MCF 10A (cell line): ENCODE results near the gene BNIP3. TPM values are rescaled to one million over a fixed set of nuclear protein-coding genes. Genes with fewer than 3 reads are reported as not detected.
"Not testable (repeated sequence)": the region's sequence is repeated elsewhere in the genome, so short reads cannot be mapped to it uniquely, and the experiment has no call there.

Experiments
- BruUV-seq: library from RNA; stranded (reverse); fragments of 400-500 nt; replicated peaks from 2 replicates; lab custom pipeline; 2021; lab: Mats Ljungman, UMichigan
- CTCF ChIA-PET: fragments of 300-600 bp; sonication (Branson Sonifier 250); formaldehyde crosslinking; extraction: SDS; loops from one replicate; lab custom pipeline; 2021; ENCODE audit warnings: antibody characterized with exemption, inconsistent platforms; lab: Yijun Ruan, JAX
- POLR2A ChIA-PET: fragments of 300-600, 350-650 bp; sonication (Branson Sonifier 250); formaldehyde crosslinking; extraction: SDS; loops from one replicate; lab custom pipeline; 2020; ENCODE audit warnings: antibody characterized with exemption, inconsistent platforms; lab: Yijun Ruan, JAX
- DNase-seq: peaks from one replicate; pipeline ENCODE4 v3.0.0-alpha.2; 2018; ENCODE audit not compliant: unreplicated experiment
- H3K27ac Mint-ChIP-seq: one replicate; pipeline ENCODE4 v1.8.0; 2022; ENCODE audit warnings: mild to moderate bottlenecking, low read depth, mixed read lengths; ENCODE audit not compliant: unreplicated experiment
- H3K27me3 Mint-ChIP-seq: one replicate; pipeline ENCODE4 v1.8.0; 2022; ENCODE audit warnings: mixed read lengths; ENCODE audit not compliant: insufficient read depth, unreplicated experiment
- H3K36me3 Mint-ChIP-seq: one replicate; pipeline ENCODE4 v1.8.0; 2022; ENCODE audit warnings: mild to moderate bottlenecking, moderate library complexity, mixed read lengths; ENCODE audit not compliant: insufficient read depth, unreplicated experiment
- H3K4me1 Mint-ChIP-seq: one replicate; pipeline ENCODE4 v1.8.0; 2022; ENCODE audit warnings: mixed read lengths; ENCODE audit not compliant: insufficient read depth, unreplicated experiment
- H3K4me3 Mint-ChIP-seq: one replicate; pipeline ENCODE4 v1.8.0; 2022; ENCODE audit warnings: mild to moderate bottlenecking, moderate library complexity, mixed read lengths; ENCODE audit not compliant: unreplicated experiment
- H3K9me3 Mint-ChIP-seq: one replicate; pipeline ENCODE4 v1.8.0; 2022; ENCODE audit warnings: mixed read lengths; ENCODE audit not compliant: unreplicated experiment
- CTCF ChIP-seq: fragments of 200-600 bp; IDR thresholded peaks from one replicate; pipeline ENCODE4 v1.8.0; 2022; ENCODE audit warnings: antibody characterized with exemption, mild to moderate bottlenecking; ENCODE audit not compliant: unreplicated experiment
- intact Hi-C: fragments of 100-400 bp; cut with micrococcal nuclease; formaldehyde crosslinking; loops from 2 replicates; pipeline ENCODE4 v1.14.1; 2022
- total RNA-seq: library from RNA; stranded (reverse); gene quantifications from 2 replicates; pipeline ENCODE4 v1.2.3, GENCODE V29; 2022

The BNIP3 gene
- total RNA-seq, 1 experiment from 2014 or later: 47.0 TPM

GRCh38 chr10:131960631-131961046, 21.1 kb downstream of the BNIP3 start:
- ChIA-PET CTCF (interaction anchor here (0.9 kb wide), 3 partner anchors 18 to 63 kb away, joined by 4 read pairs; no protein-coding TSS in a partner anchor), POLR2A (no interaction called here)

GRCh38 chr10:131959841-131960240, 21.9 kb downstream of the BNIP3 start:
- intact Hi-C loops: no loop called here
- ChIA-PET CTCF (interaction anchor here (0.6 kb wide), 1 partner anchor 11 kb away, joined by 3 read pairs; no protein-coding TSS in a partner anchor), POLR2A (no interaction called here)
- DNase-seq: no peak
- Mint-ChIP-seq H3K4me3 (no peak overlapping the region), H3K27me3 (no peaks in the 10 kb centered on the region), H3K9me3 (no peaks in the 10 kb centered on the region), H3K4me1 (no peaks in the 10 kb centered on the region), H3K36me3 (peaks cover 64% of the 10 kb centered on the region), H3K27ac (no peak overlapping the region)
- no peak for TF ChIP-seq CTCF
- BruUV-seq: no TSS peak

More at GRCh38 chr10:131960631-131961046, 21.1 kb downstream of the BNIP3 start:
- intact Hi-C loops: no loop called here
- Mint-ChIP-seq H3K36me3 (peaks cover 62% of the 10 kb centered on the region), H3K4me3 (no peak overlapping the region), H3K4me1 (no peaks in the 10 kb centered on the region), H3K27me3 (no peaks in the 10 kb centered on the region), H3K27ac (no peak overlapping the region), H3K9me3 (no peaks in the 10 kb centered on the region)
- no TSS peak for BruUV-seq
- no peak for DNase-seq
- TF ChIP-seq CTCF: no peak

- no peak for DNase-seq
- ChIA-PET CTCF (no interaction called here), POLR2A (no interaction called here)
- BruUV-seq: TSS peak; percentile 74
- no peak overlapping the region for H3K4me3 Mint-ChIP-seq
- TF ChIP-seq CTCF: no peak
- intact Hi-C loops: no loop called here
- no peaks in the 10 kb centered on the region for H3K9me3 Mint-ChIP-seq
- H3K27me3 Mint-ChIP-seq: no peaks in the 10 kb centered on the region
- H3K4me1 Mint-ChIP-seq: no peaks in the 10 kb centered on the region
- H3K36me3 Mint-ChIP-seq: peaks cover 68% of the 10 kb centered on the region
- no peak overlapping the region for H3K27ac Mint-ChIP-seq
Measured at GRCh38 chr10:131955591-131956340, 26.0 kb downstream of the BNIP3 start.

GRCh38 chr10:131954356-131954965, 27.3 kb downstream of the BNIP3 start:
- CTCF ChIA-PET: interaction anchor here (0.6 to 0.7 kb wide), 2 partner anchors 114 to 184 kb away, joined by 3 to 4 read pairs; no protein-coding TSS in a partner anchor
- H3K9me3 Mint-ChIP-seq: no peaks in the 10 kb centered on the region
- no peak for DNase-seq
- no peaks in the 10 kb centered on the region for H3K4me1 Mint-ChIP-seq
- intact Hi-C loops: no loop called here
- no TSS peak for BruUV-seq
- no peaks in the 10 kb centered on the region for H3K27me3 Mint-ChIP-seq
- no peak overlapping the region for H3K27ac Mint-ChIP-seq
- no peak overlapping the region for H3K4me3 Mint-ChIP-seq
- POLR2A ChIA-PET: no interaction called here
- peaks cover 75% of the 10 kb centered on the region for H3K36me3 Mint-ChIP-seq
- no peak for TF ChIP-seq CTCF

- H3K9me3 Mint-ChIP-seq, DNase-seq, H3K27ac Mint-ChIP-seq, POLR2A ChIA-PET, H3K4me3 Mint-ChIP-seq, BruUV-seq, H3K27me3 Mint-ChIP-seq: not testable (repeated sequence)
- intact Hi-C loops: loop anchor here (5.0 kb wide), 1 partner anchor 48 kb away; the partner anchor contains the start of gene PPP2R2D
- peaks cover 24% of the 10 kb centered on the region for H3K4me1 Mint-ChIP-seq
- CTCF ChIA-PET: interaction anchor here (0.6 to 3.0 kb wide), 4 partner anchors 64 to 126 kb away, joined by 3 to 32 read pairs (median 4); no protein-coding TSS in a partner anchor
- H3K36me3 Mint-ChIP-seq: peaks cover 77% of the 10 kb centered on the region
Measured at GRCh38 chr10:131949908-131950307, 31.8 kb downstream of the BNIP3 start.
